HG02588 (cell line): ENCODE data around the gene INPP5D.
"Not testable (repeated sequence)": the region's sequence is repeated elsewhere in the genome, so short reads cannot be mapped to it uniquely, and the experiment has no call there.

Source experiments
- ATAC-seq: cut with Tn5 transposase; IDR thresholded peaks from one replicate; pipeline ENCODE4 v1.9.1; 2021; ENCODE audit warnings: mild to moderate bottlenecking, moderate library complexity; ENCODE audit not compliant: unreplicated experiment

INPP5D gene

GRCh38 chr2:233051241-233052149 is 8.6 kb upstream of the INPP5D start:
- no peak for ATAC-seq

- ATAC-seq = not testable (repeated sequence)
Measured at GRCh38 chr2:233052517-233052916, 7.6 kb upstream of the INPP5D start.

DNA sequence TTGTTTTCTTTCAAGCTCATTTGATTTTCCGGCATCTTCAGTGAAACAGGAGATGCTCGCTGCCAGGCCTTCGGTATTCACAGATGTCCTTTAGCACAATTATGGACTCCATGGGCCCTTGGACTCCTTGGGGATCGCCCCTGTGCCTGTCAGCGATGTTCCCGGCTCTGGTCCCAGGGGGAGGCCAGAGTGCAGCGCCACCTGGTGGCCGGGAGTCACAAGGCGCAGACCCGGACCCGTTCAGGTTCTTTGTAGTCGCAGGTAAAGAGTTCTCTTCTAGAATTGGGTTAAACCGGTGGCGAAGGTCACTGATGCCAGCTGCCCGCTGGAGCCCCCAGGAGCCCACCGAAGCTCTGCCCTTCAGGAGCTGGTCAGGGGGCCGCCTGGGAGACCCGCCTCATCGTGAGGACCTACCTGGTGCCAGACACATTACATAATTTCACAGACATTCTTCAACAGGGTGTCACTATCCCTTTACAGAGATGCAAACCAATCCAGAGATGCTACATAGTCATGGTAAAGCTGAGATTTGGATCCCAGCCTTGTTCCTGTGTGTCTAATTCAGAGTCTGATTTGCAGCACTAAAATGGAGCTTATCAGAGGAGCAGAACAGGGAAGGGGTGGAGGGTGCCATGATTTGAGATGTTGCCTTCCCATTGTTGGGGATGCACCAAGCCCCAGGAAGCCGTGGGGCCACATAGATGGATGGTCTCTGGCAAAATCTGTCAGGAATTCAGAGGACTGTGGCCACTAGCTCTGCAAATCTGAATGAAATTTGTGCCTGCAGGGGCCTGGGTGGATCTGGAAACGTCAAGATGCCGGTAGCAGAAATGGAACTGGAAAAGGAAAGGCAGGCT is 6.0 kb upstream of the INPP5D start:
- ATAC-seq = peak; percentile 42

DNA sequence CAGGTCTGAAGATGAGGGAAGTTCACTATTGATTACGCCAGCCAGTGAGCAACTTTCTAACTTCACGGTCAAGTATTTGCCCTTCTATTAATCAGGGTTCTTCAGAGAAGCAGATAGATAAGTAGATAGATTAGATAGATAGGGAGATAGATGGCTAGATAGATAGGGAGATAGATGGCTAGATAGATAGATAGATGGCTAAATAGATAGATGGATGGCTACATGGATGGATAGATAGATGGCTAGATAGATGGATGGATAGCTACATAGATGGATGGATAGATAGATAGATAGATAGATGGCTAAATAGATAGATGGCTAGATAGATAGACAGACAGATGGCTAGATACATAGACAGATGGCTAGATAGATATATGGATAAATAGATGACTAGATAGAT is 4.8 kb upstream of the INPP5D start:
- no peak for ATAC-seq

DNA sequence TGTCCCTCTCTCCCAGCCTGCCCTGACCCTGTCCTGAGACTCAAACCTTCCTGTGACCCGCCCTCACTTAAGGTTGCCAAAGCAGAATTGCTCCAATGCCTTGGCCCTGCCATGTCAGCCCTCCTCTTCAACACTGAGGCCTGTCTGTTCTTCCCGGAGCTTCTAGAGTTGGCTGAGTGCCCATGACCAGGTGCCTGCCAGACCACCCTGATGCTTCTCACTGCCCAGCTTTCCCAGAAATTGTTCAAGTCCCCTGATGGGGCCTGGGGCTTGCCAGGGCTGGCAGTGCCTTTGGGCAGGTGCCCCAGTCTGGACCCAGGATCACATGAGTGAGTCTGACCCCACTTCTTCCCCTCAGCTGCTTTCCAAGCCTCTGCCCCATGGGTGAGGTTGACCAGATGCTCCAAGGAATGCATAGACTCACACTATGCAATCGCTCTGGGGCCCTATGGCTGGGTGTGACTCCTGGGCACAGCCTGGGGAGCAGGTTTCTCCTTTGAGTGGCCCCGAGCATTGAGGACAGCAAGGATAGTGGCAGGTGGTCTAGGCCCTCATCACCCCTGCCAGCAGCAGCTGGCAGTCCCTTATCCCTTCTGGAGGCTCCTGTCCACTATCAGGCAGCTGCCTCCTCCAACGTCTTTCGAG is 3.1 kb upstream of the INPP5D start:
- ATAC-seq = no peak

GRCh38 chr2:233058717-233059546 is 1.2 kb upstream of the INPP5D start:
- no peak for ATAC-seq

GRCh38 chr2:233059547-233059796 is 670 bp upstream of the INPP5D start:
- no peak for ATAC-seq

GRCh38 chr2:233060501-233060979 is 398 bp downstream of the INPP5D start:
- ATAC-seq = no peak

- peak; percentile 18 for ATAC-seq
Measured at GRCh38 chr2:233060980-233061590, 943 bp downstream of the INPP5D start.

- peak; percentile 39 for ATAC-seq
Measured at GRCh38 chr2:233061591-233062450, 1.7 kb downstream of the INPP5D start.

DNA sequence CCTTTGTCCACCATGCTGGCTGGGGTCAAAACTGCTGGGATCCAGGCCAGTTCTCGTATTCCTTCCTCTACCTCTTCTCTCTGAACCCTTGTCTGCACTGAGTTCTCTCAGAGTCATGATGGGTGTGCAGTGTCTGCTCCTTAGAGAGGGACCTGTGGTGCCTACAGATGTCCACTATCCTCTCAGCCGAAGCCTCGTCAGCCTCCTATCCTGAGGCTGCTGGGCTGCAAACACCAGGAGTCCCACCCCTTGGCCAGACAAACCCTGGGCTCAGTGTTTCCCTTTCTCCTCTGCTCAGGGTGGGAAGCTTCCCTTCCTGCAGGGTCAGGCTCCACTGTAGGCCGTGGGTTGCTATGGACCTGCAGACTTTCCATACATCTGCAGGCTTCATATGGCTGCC is 2.3 kb downstream of the INPP5D start:
- ATAC-seq = no peak

DNA sequence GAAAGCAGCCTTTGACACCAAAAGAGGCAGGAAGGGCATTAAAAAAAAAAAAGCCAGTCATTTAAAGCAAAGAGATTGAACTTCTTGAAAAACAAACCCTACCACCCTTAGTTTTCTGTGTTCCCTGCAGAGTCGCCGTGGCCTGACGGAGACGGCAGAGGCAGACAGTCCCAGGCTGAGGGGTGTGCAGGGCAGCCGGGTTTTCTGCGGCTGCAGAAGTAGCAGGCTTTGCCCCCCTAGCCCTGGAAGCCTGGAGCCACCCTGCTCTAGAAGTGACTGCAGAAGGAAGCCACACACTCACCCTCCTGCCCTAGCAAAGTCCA is 2.8 kb downstream of the INPP5D start:
- no peak for ATAC-seq

GRCh38 chr2:233063269-233063975 is 3.3 kb downstream of the INPP5D start:
- ATAC-seq = peak; percentile 46

GRCh38 chr2:233063976-233064411 is 3.9 kb downstream of the INPP5D start:
- no peak for ATAC-seq

DNA sequence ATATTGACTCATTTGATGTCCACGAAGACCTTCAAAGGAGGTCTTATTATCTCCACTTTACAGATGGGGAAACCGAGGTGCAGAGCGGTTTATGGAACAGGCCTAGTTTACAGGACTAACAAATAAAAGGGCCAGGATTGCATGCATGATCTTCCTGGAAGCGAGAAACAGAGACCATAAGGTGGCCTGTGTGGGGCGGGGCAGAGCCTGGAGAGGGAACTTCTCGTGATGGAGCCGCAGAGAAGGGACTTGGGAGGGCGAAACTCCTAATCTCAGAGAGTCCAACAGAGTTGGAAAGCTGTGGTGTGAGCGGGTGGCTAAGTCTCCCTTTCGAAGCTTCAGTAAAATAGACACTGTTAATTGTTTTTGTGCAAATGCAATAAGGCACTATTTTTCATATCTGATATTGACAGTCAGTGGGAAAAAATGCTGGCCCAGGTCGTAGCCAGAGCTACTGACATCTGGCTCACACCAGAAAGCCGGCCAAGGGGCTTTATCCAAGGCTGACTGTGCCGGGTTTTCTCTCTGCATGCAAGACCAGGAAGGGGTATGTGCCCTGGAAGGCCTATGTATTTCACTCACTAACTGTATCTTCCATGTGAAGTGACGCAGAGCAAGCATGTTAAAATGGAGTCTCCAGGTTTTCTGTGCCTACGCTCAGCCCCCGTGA is 4.5 kb downstream of the INPP5D start:
- ATAC-seq = no peak

DNA sequence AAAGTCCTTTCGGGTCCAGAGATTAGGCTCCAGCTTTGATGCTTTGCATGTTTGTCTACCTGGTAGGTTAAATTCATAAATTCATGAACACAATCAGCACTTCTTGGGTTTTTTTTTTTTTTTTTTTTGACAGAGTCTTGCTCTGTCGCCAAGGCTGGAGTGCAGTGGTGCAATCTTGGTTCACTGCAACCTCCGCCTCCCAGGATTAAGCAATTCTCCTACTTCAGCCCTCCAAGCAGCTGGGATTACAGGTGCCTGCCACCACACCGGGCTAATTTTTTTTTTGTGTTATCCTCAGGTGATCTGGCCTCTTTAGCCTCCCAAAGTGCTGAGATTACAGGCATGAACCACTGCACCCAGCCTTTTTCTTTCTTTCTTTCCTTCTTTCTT is 5.1 kb downstream of the INPP5D start:
- not testable (repeated sequence) for ATAC-seq

- no peak for ATAC-seq
Measured at GRCh38 chr2:233065954-233066470, 5.9 kb downstream of the INPP5D start.
